PFSK-1 (cell line): ENCODE measurements around the gene DCAF5.

ENCODE experiments used
- FOXP2 ChIP-seq: optimal IDR thresholded peaks from 2 replicates; pipeline ENCODE3; 2011; ENCODE audit warnings: borderline replicate concordance, control low read depth, inconsistent platforms; ENCODE audit not compliant: insufficient read depth; ENCODE audit errors: extremely low read length, extremely low read depth
- POLR2AphosphoS5 ChIP-seq: IDR thresholded peaks from 2 replicates; pipeline ENCODE4 v1.6.1; 2012; ENCODE audit warnings: low read depth, mild to moderate bottlenecking, control low read depth, low read length, moderate library complexity
- REST ChIP-seq, 2 experiments: IDR thresholded peaks; 2 replicates each; pipeline versions ENCODE4 v1.6.1 to v1.8.0; 2011 to 2012; ENCODE audit warnings: low read depth in 2 of 2, low read length in 2 of 2, control low read depth in 1 of 2, inconsistent platforms in 1 of 2, mild to moderate bottlenecking in 1 of 2, moderate library complexity in 1 of 2; ENCODE audit not compliant: insufficient read depth in 1 of 2
- SIN3A ChIP-seq: IDR thresholded peaks from 2 replicates; pipeline ENCODE4 v1.6.1; 2012; ENCODE audit warnings: mild to moderate bottlenecking, low read length, moderate library complexity, borderline replicate concordance; ENCODE audit not compliant: insufficient read depth
- TAF1 ChIP-seq: IDR thresholded peaks from 2 replicates; pipeline ENCODE4 v1.6.1; 2012; ENCODE audit warnings: low read length, control low read depth, borderline replicate concordance; ENCODE audit not compliant: insufficient read depth

DCAF5 gene

GRCh38 chr14:69152181-69152901 is 578 bp downstream of the DCAF5 start:
- TF ChIP-seq SIN3A (no peak), POLR2AphosphoS5 (no peak), TAF1 (no peak), REST (IDR thresholded peaks at IDR 0.05; ENCODE audit: insufficient read depth in 1 of 2, low read depth in 2 of 2, low read length in 2 of 2) (no peak), FOXP2 (no peak)

GRCh38 chr14:69151458-69152180 is 1.3 kb downstream of the DCAF5 start:
- TF ChIP-seq POLR2AphosphoS5 (no peak), TAF1 (no peak), REST (IDR thresholded peaks at IDR 0.05; ENCODE audit: insufficient read depth in 1 of 2, low read depth in 2 of 2, low read length in 2 of 2) (no peak), FOXP2 (no peak), SIN3A (no peak)

GRCh38 chr14:69149461-69150244 is 3.3 kb downstream of the DCAF5 start:
- TF ChIP-seq TAF1 (no peak), FOXP2 (no peak), POLR2AphosphoS5 (no peak), SIN3A (no peak), REST (IDR thresholded peaks at IDR 0.05; ENCODE audit: insufficient read depth in 1 of 2, low read depth in 2 of 2, low read length in 2 of 2) (no peak)

DNA sequence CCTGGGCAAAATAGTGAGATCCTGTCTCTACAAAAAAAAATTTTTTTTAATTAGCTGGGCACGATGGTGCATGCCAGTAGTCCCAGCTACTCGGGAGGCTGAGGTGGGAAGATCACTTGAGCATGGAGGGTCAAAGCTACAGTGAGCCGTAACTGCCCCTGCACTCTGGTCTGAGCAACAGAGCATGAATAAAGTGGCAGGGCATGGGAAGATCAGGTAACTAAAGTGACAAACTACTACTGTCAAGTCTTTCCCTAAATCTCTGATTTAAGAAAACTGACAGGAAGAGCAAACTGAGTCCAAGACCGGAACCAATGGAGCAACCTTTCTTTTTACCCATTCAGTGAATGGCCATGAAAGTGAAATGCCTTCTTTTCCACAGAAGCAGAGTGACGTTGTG is 10.8 kb downstream of the DCAF5 start:
- no peak for TF ChIP-seq REST (IDR thresholded peaks at IDR 0.05; ENCODE audit: insufficient read depth in 1 of 2, low read depth in 2 of 2, low read length in 2 of 2)
- TF ChIP-seq SIN3A = no peak
- no peak for TF ChIP-seq POLR2AphosphoS5
- no peak for TF ChIP-seq FOXP2
- TF ChIP-seq TAF1 = no peak
